ENCODE measurements around the gene STARD3.

Gene STARD3

GRCh38 chr17:39615434-39615833, 21.5 kb upstream of the STARD3 start:
- no peak overlapping the region for H3K4me3 ChIP-seq (ENCODE audit: control insufficient read depth, low read depth, low read length)
- no peak for DNase-seq (ENCODE audit: low read depth)
- no peak for TF ChIP-seq CTCF (IDR thresholded peaks at IDR 0.05; ENCODE audit: control insufficient read depth, insufficient read depth, low read depth, low read length, missing control alignments)

GRCh38 chr17:39617100-39617445, 19.9 kb upstream of the STARD3 start:
- TF ChIP-seq CTCF (IDR thresholded peaks at IDR 0.05; ENCODE audit: control insufficient read depth, insufficient read depth, low read depth, low read length, missing control alignments) = no peak
- DNase-seq (ENCODE audit: low read depth) = no peak
- no peak overlapping the region for H3K4me3 ChIP-seq (ENCODE audit: control insufficient read depth, low read depth, low read length)

DNA sequence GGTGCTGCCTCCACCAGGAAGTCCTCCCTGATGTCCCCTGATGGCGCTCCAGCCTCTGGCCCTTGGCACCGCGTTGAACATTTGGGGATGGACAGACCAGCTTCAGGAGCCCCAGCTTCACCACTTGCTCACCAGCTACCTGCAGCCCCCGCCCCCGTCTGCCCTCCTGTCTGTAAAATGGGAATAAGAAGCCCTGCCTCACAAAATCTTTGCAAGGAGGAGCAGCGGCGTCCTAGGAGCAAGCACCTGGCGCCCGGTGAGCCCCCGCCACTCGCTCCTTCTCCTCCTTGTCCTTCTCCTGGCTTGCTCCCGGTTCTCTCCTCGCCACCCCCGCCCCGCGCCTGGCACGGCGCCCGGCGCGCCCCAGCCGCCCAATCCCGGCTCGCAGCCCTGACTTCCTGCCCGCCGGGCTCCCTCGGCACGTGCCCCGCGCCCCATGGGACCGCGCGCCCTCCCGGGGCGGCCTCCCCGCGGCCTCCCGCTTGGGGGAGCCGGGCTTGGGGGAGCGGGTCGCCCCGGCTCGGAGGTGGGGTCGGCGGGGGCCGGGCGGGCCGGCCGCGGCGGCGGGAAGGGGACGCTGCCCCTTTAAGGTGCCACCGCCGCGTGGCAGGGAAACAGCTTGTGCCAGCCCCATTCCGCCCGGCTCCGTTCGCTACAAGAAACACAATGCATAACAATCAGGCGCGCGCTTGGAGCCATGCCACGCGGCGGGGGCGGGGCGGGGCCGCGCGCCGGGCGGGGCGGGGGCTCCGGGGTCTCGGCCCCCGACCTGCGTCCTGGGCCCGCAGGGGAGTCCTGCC, 19.3 kb upstream of the STARD3 start:
- DNase-seq (ENCODE audit: low read depth) = no peak
- no peak for TF ChIP-seq CTCF (IDR thresholded peaks at IDR 0.05; ENCODE audit: control insufficient read depth, insufficient read depth, low read depth, low read length, missing control alignments)

GRCh38 chr17:39618246-39618913, 18.6 kb upstream of the STARD3 start:
- no peak for DNase-seq (ENCODE audit: low read depth)
- no peak for TF ChIP-seq CTCF (IDR thresholded peaks at IDR 0.05; ENCODE audit: control insufficient read depth, insufficient read depth, low read depth, low read length, missing control alignments)

More for the DNA sequence above, 19.3 kb upstream of the STARD3 start:
- peak overlapping the region; percentile 52 for H3K4me3 ChIP-seq (ENCODE audit: control insufficient read depth, low read depth, low read length)

GRCh38 chr17:39618956-39619785, 17.8 kb upstream of the STARD3 start:
- no peak for DNase-seq (ENCODE audit: low read depth)
- TF ChIP-seq CTCF (IDR thresholded peaks at IDR 0.05; ENCODE audit: control insufficient read depth, insufficient read depth, low read depth, low read length, missing control alignments) = no peak
- H3K4me3 ChIP-seq (ENCODE audit: control insufficient read depth, low read depth, low read length) = no peak overlapping the region

More at GRCh38 chr17:39618246-39618913, 18.6 kb upstream of the STARD3 start:
- H3K4me3 ChIP-seq (ENCODE audit: control insufficient read depth, low read depth, low read length) = peak overlapping the region; percentile 52

GRCh38 chr17:39619786-39620101, 17.2 kb upstream of the STARD3 start:
- TF ChIP-seq CTCF (IDR thresholded peaks at IDR 0.05; ENCODE audit: control insufficient read depth, insufficient read depth, low read depth, low read length, missing control alignments) = no peak
- no peak overlapping the region for H3K4me3 ChIP-seq (ENCODE audit: control insufficient read depth, low read depth, low read length)
- DNase-seq (ENCODE audit: low read depth) = no peak
